DMS79 (cell line): ENCODE results near the gene CELA2B.
"Not testable (repeated sequence)": the region's sequence is repeated elsewhere in the genome, so short reads cannot be mapped to it uniquely, and the experiment has no call there.

Source experiments
- DNase-seq: peaks from one replicate; lab custom pipeline; 2025; lab: John Stamatoyannopoulos, UW

Gene CELA2B

GRCh38 chr1:15475752-15476314 lies at the start of gene CELA2B:
Gene CELA2B (plus strand): TSS chr1:15476104. CDS start chr1:15476126, 22 bp downstream.
- DNase-seq = no peak

DNA sequence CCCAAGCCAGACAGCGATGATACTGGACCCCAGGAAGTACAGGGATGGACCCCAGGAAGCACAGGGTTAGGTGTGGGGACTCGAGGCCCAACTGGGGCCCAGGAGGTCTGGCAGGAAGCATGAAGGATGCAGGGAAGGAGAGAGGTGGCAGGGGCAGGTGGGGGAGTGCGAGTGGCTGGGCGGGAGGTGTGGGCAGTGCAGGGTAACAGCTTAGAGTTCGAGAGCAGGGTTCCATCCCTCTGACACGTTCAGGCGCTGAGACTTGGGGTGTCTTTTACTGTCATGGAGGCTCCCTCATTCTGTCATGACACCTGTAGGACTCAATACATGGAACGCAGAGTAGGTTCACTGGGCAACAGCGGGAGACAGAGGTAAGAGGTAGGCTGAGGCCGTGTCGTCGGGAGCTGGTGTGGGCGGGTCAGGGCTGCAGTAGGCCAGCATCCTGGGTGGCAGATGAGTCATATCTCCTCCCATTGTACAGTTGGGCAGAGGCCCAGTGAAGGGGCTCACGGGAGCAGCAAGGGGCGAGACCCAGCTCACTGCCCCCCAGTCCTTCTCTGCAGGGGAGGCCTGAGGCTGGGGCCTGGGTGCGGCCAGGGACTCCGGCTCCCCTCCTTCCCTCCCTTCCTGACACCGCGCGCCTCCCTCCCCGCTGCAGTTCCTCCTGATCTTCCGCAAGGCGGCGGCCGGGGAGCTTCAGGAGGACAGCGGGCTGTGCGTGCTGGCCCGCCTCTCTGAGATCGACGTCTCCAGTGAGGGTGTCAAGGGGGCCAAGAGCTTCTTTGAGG lies 49.2 kb upstream of the CELA2B start:
- DNase-seq = no peak

DNA sequence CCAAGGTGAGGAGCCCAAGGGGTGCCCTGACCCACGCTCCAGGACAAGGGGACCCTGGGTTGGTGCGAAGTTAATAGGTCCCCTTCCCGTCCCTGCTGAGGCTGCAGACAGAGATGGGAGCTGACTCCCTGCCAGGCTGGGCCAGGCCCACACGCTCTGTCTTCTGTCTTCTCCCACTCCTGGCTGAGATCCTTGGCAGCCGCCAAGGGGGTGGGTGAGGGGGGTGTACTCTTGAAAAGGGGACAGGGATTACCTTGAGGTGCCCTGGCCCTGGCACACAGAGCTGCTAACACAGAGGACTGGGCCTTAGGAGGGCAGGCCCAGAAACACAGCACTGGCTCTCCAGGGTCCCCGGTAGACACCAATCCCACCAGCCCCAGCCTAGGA lies 48.6 kb upstream of the CELA2B start:
- no peak for DNase-seq

DNA sequence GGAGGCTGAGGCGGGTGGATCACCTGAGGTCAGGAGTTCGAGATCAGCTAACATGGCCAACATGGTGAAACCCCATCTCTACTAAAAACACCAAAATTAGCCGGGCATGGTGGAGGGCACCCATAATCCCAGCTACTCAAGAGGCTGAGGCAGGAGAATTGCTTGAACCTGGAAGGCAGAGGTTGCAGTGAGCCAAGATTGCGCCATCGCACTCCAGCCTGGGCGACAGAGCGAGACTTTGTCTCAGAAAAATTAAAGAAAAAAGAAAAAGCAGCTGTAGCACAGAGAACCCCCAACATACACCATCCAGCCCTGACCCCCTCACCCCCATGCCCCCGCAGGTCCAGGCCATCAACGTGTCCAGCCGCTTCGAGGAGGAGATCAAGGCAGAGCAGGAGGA lies 47.7 kb upstream of the CELA2B start:
- not testable (repeated sequence) for DNase-seq

- DNase-seq = no peak
Observed at GRCh38 chr1:15428815-15429435, 47.0 kb upstream of the CELA2B start.

DNA sequence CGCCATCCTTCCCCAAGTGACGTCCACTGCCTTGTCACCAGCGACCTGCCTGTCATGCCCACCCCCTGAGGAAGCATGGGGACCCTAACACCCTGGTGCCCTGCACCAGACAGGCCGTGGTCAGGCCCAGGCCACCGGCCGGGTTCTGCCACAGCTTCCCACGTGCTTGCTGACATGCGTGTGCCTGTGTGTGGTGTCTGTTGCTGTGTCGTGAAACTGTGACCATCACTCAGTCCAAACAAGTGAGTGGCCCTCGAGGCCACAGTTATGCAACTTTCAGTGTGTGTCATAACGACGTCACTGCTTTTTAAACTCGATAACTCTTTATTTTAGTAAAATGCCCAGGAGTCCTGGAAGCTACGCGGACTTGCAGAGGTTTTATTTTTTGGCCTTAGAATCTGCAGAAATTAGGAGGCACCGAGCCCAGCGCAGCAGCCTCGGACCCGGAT lies 46.2 kb upstream of the CELA2B start:
- no peak for DNase-seq

DNA sequence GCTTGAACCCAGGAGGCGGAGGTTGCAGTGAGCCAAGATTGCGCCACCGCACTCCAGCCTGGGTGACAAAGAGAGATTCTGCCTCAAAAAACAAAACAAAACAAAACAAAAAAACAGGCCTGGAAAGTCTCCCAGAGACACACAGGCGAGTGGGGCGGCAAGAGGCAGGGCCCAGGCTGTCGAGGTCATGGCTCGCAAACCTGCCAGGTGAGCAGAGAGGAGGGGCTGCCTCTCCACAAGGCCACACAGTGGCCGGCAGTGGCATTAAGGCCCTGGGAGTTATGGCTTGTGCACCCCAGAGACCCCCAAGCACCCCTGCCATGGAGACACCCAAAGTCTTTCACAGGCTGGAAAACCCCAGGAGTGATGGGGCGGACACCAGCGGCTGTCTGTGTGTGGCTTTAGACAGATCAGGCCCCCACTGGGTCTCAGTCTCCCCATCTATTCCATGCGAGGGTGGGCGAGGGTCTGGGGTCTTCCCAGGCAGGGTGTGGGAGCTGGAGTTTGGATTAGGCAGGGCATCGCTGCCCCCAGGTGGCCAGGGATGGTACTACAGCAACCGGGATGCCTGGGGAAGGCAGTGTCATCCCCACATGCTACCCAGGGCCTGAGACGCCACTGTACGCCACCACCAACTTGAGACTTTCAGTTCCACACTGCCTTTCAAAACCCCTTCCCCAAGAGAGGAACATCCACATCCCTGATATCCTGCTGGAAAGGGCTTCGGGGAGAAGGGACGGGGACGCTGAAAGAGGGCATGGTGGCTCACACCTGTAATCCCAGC lies 44.9 kb upstream of the CELA2B start:
- no peak for DNase-seq

GRCh38 chr1:15431571-15431948 lies 44.3 kb upstream of the CELA2B start:
- DNase-seq = no peak

GRCh38 chr1:15432324-15432723 lies 43.6 kb upstream of the CELA2B start:
- no peak for DNase-seq

GRCh38 chr1:15433471-15433870 lies 42.4 kb upstream of the CELA2B start:
- no peak for DNase-seq

DNA sequence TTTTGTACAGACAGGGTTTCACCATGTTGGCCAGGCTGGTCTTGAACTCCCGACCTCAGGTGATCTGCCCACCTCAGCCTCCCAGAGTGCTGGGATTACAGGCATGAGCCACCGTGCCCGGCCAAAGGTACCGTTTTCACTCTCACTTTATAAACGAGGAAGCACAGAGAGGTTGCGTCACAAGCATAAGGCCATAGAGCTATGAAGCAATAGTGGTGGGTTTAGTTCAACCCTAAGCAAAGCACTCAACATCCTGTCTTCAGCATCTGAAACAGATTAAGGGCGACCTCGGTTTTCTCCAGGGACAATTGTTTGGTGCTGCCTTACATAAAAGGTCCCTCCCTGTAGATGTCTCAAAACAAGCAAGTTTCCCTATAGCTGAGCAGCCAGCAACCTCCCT lies 41.2 kb upstream of the CELA2B start:
- not testable (repeated sequence) for DNase-seq

DNA sequence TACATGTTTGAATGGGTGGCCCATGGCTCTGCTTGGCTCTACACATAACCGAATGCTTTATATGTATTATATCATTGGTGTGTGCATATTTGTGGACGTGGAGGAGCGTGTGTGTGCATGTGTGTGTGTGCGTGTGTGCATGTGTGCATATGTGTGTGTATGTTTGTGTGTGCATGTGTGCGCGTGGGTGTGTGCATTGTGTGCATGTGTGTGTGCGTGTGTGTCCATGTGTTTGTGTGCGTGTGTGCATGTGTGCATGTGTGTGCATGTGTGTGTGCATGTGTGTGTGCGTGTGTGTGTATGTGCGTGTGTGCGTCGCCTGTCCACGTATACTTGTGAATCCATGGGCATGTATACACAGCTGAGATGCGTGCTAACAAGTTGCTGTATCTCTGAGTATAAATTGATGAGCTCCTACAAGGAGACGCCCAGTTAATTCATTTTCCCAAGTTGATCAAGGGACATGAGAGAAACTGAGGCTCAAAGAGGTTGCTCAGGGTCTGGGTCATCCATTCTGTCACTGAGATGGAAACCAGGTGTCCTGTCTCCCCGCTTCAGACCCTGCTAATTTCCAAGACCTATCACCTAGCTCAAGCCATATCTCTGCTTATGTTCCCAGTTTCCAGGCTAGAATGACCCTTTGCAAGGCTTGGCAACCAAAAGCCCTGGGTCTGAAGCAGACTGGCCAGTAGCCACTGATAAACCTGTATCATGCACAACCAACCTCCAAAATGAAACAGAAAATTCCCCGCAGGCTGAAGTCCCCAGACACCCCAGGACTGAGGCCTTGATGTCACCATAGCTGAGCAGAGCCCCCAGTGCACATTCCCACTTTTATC lies 40.4 kb upstream of the CELA2B start:
- DNase-seq = no peak

DNA sequence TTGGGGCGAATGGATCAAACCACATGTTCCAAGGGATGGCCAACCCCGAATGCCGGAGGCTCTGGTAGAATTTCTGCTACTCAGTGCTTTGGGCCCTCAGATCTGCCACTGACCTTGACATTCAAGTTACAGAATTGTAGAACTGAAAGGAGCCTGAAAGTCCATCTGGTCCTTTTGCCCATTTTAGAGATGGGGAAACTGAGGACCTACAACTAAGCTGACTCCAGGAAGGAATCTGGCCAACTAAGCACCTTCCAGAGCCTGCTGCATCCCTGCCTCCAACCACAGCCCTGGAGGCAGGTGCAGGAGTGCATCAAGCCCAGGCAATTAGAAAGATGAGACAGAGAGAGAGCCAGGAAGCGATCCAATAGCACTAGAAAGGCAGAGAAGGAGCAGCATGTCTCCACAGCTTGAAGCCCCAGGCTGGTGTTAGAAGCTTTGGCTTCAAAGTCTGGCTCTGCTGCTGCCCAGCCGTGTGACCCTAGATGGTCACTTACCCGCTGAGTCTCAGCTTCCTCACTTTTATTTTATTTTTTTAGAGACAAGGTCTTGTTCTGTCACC lies 38.9 kb upstream of the CELA2B start:
- DNase-seq = no peak

GRCh38 chr1:15439325-15439724 lies 36.6 kb upstream of the CELA2B start:
- DNase-seq = no peak

DNA sequence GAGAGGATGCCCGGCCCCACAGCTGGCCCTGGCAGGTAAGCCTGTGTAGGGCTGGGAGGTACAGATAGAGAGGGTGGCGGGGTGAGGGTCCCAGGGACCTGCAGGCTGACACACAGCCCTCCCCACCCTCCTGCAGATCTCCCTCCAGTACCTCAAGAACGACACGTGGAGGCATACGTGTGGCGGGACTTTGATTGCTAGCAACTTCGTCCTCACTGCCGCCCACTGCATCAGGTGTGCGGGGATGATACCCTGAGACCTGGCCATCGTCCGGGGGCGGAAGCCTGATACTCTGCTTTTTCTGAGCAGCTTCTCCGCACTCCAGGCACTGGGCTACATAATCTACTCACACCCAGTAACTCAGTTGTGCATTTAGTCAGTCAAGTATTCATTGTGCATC lies 35.5 kb upstream of the CELA2B start:
- DNase-seq = no peak

- no peak for DNase-seq
Observed at GRCh38 chr1:15441247-15441646, 34.7 kb upstream of the CELA2B start.

- no peak for DNase-seq
Observed at GRCh38 chr1:15442119-15442518, 33.8 kb upstream of the CELA2B start.

DNA sequence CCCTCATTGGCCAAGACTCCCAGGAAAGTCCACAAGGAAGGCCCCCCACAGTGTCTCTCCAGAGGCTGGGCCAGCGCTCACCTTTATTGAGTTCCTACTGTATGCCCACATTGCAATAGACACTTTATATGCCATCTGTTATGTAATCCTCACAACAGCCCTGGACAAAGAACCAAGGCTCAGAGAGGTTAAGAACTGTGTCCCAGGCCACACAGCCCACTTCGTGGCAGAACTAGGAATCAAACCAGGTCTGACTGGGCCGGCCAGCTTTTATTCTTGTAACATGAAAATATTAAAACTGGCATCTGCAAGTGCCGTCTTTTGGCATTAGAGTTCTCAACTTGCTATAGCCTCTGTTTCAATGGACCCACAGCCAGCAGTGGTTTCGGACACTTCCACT lies 33.1 kb upstream of the CELA2B start:
- no peak for DNase-seq

- no peak for DNase-seq
Observed at GRCh38 chr1:15443281-15443680, 32.6 kb upstream of the CELA2B start.

- DNase-seq = no peak
Observed at GRCh38 chr1:15444468-15445389, 31.2 kb upstream of the CELA2B start.
